Measurements from ENCODE around the gene THAP12. TPM values are rescaled to one million over a fixed set of nuclear protein-coding genes. Genes with fewer than 3 reads are reported as not detected.

The THAP12 gene
- total RNA-seq, 1 experiment from 2014 or later: 42.5 TPM

DNA sequence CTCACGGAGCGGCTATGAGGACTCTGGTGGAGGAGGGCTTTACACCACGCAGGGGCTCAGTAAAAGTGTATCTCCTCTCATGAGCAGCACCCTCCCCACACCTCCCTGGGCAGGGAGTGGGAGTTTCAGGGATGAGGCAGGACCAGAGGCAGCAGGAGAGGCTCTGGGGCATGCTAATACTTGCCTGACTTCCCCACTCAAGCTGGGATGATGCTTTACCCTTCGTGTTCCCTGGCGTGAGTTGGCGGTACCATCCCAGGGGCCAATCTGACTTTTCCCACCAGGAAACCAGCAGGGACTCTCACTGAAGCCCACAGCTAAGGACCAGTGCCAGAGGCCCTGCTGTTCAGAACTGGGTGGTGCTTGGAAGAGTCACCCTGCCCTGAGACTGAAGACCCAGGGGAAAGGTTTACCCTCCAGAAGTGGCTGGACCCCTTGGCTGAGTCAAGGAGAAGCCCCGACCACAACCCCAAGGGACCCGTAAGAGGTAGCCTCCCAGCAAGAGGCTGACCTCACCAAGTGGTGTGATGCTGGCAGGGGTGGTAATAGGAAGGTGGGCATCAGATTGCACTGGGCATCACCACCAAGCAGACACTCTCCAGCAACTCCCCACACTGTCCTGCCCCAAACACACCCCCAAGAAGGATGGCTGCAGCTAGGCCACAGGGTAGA lies 65.6 kb downstream of the THAP12 start:
- Histone ChIP-seq H2BK20ac (ENCODE audit: low read depth, low read length, poor library complexity, severe bottlenecking) (no peak overlapping the region), H2BK5ac (ENCODE audit: insufficient read length, low read length) (no peak overlapping the region), H2BK120ac (ENCODE audit: low read depth, low read length, poor library complexity, severe bottlenecking) (no peak overlapping the region), H3K56ac (ENCODE audit: insufficient read length, low read depth, low read length) (no peak overlapping the region), H3K79me2 (ENCODE audit: insufficient read depth, low read length) (no peaks in the 10 kb centered on the region), H3K23ac (ENCODE audit: insufficient read length, low read depth, low read length) (no peak overlapping the region), H4K8ac (replicated peaks; ENCODE audit: insufficient read length, low read depth, low read length) (no peak overlapping the region), H2BK12ac (ENCODE audit: insufficient read length, low read depth, low read length) (no peak overlapping the region), H3K4me1 (ENCODE audit: insufficient read depth, low read length) (no peaks in the 10 kb centered on the region), H4K20me1 (ENCODE audit: control insufficient read depth, insufficient read depth, insufficient read length) (no peaks in the 10 kb centered on the region), H3K23me2 (ENCODE audit: insufficient read length, low read depth, low read length, poor library complexity, severe bottlenecking) (no peaks in the 10 kb centered on the region), H2AK5ac (ENCODE audit: insufficient read length, low read length) (no peak overlapping the region), H3K14ac (ENCODE audit: insufficient read depth, low read length) (no peak overlapping the region), H4K5ac (ENCODE audit: insufficient read length, low read depth, low read length) (no peak overlapping the region), H3K27ac (ENCODE audit: insufficient read length, low read depth, low read length) (no peak overlapping the region), H3K79me1 (ENCODE audit: insufficient read depth, low read depth, low read length, poor library complexity, severe bottlenecking) (no peaks in the 10 kb centered on the region), H3K27me3 (ENCODE audit: insufficient read depth, low read length) (peaks cover 2% of the 10 kb centered on the region; the same call in 1 of the 2 replicates), H2BK15ac (ENCODE audit: low read depth, low read length) (no peak overlapping the region), H3K9ac (ENCODE audit: extremely low read depth, insufficient read length, low read length) (no peak overlapping the region), H3K4me2 (ENCODE audit: insufficient read depth, insufficient read length, low read length) (no peak overlapping the region), H3K18ac (ENCODE audit: insufficient read length, low read depth, low read length) (no peak overlapping the region), H2AFZ (ENCODE audit: low read length) (no peak overlapping the region), H4K91ac (ENCODE audit: insufficient read length, low read depth, low read length) (no peak overlapping the region), H3T11ph (ENCODE audit: low read length) (no peak overlapping the region), H3K4ac (ENCODE audit: low read depth, low read length) (no peak overlapping the region), H3K9me3 (ENCODE audit: control insufficient read depth, low read depth, low read length) (no peaks in the 10 kb centered on the region)
- Mint-ChIP-seq H3K36me3 (ENCODE audit: insufficient read depth in 1 of 3, low read depth in 3 of 3) (no peaks in the 10 kb centered on the region), H3K27ac (no peak overlapping the region), H3K4me3 (no peak overlapping the region), H3K4me1 (peaks cover 5 to 14% of the 10 kb centered on the region in 2 experiments), H3K9me3 (no peaks in the 10 kb centered on the region; a peak in 1 of 5 replicates), H3K27me3 (ENCODE audit: low read depth) (peaks cover 50% of the 10 kb centered on the region)
- TF ChIP-seq, protein P1, sequence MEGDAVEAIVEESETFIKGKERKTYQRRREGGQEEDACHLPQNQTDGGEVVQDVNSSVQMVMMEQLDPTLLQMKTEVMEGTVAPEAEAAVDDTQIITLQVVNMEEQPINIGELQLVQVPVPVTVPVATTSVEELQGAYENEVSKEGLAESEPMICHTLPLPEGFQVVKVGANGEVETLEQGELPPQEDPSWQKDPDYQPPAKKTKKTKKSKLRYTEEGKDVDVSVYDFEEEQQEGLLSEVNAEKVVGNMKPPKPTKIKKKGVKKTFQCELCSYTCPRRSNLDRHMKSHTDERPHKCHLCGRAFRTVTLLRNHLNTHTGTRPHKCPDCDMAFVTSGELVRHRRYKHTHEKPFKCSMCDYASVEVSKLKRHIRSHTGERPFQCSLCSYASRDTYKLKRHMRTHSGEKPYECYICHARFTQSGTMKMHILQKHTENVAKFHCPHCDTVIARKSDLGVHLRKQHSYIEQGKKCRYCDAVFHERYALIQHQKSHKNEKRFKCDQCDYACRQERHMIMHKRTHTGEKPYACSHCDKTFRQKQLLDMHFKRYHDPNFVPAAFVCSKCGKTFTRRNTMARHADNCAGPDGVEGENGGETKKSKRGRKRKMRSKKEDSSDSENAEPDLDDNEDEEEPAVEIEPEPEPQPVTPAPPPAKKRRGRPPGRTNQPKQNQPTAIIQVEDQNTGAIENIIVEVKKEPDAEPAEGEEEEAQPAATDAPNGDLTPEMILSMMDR (conservative IDR thresholded peaks at IDR 0.05): no peak
- WGBS (ENCODE audit: extremely low coverage, insufficient read length, low lambda C conversion rate): no CpG with 5 or more reads among the region's 8 CpGs
- DNase-seq: no peak
